Measurements from ENCODE around the gene GDF10. TPM values are rescaled to one million over a fixed set of nuclear protein-coding genes. Genes with fewer than 3 reads are reported as not detected.

The GDF10 gene
- total RNA-seq, 1 donor from 2014 or later = 1.7 TPM

Other genes starting within 250 kb of the GDF10 start
- not detected for gene GDF2, start 22.3 kb downstream of the GDF10 start, total RNA-seq
- not detected for gene RBP3, start 48.2 kb downstream of the GDF10 start, total RNA-seq
- not detected for gene ZNF488, start 84.1 kb downstream of the GDF10 start, total RNA-seq
- gene ANXA8, start 183.9 kb downstream of the GDF10 start, total RNA-seq = 135 TPM
- not detected for gene FAM25G, start 191.5 kb downstream of the GDF10 start, total RNA-seq
- 10.1 TPM for gene AGAP9, start 223.4 kb downstream of the GDF10 start, total RNA-seq

All from vagina (tissue), 1 donor.